Activated CD8-positive, alpha-beta memory T cell treated with anti-CD3 and anti-CD28 coated beads for 48 hours (primary cell): Measurements from ENCODE around the gene SDE2.
"Not testable (repeated sequence)": the region's sequence is repeated elsewhere in the genome, so short reads cannot be mapped to it uniquely, and the experiment has no call there.

Experiments used
- DNase-seq, 3 experiments: peaks; one replicate each; pipeline ENCODE4 v3.0.0-alpha.2; 2020; ENCODE audit warnings: low read depth in 2 of 3, low spot score in 2 of 3

Gene SDE2

DNA sequence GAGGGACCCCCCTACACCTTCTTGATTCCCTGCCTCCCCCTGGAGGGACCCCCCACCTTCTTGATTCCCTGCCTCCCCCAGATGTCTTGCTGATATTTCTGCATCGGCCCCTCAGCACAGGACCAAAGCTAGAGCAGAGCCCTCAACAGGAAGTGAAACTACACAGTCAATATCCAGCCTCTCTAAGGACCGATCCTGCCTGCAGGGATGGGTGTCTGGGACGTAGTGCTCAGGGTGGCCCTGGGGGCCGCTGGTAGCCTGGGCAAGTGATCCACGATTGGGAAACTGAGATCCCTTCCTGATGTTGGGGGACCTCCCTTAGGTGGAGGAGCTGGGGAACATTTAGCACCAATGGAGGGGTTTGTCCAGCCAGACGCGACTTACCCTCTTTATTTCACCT lies 54.2 kb downstream of the SDE2 start:
- DNase-seq: no peak

- DNase-seq: no peak
Measured at GRCh38 chr1:225944387-225944786, 54.8 kb downstream of the SDE2 start.

DNA sequence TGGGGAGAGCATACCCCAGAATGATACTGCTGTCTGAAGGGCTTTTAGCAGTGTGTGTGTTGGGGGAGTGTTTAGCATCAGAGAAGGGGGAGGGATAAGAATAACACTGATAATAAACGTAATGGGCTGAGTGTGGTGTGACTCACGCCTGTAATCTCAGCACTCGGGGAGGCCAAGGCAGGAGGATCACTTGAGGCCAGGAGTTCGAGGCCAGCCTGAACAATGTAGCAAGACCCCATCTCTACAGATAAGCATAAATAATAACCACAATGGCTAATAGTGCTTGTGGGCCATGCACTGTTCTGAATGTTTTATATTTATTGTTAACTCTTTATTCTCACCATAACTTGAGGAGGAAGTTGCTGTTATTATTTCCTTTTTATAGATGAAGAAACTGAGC lies 55.6 kb downstream of the SDE2 start:
- no peak for DNase-seq

DNA sequence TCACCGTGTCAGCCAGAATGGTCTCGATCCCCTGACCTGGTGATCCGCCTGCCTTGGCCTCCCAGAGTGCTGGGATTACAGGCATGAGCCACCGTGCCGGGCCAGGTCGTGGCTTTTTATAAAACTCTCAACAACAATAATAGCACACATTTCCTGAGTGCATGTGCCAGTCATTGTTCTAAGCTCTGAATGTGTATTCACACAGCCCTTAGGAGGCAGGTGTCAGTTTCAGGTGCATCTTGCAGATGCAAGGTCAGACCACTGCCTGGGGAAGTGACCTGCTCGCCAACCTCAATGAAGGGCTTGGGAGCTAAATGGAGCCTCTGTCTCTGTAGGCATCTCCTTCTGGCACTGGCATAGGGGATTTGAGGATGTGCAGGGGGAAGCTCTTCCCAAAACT lies 56.6 kb downstream of the SDE2 start:
- DNase-seq: no peak

GRCh38 chr1:225941942-225942222 lies 57.3 kb downstream of the SDE2 start:
- no peak for DNase-seq

- DNase-seq: no peak
Measured at GRCh38 chr1:225941187-225941941, 57.8 kb downstream of the SDE2 start, which contains the start of gene LEFTY2. TSS of gene LEFTY2 (minus strand) at chr1:225941220. CDS start at chr1:225941140, 80 bp downstream.

DNA sequence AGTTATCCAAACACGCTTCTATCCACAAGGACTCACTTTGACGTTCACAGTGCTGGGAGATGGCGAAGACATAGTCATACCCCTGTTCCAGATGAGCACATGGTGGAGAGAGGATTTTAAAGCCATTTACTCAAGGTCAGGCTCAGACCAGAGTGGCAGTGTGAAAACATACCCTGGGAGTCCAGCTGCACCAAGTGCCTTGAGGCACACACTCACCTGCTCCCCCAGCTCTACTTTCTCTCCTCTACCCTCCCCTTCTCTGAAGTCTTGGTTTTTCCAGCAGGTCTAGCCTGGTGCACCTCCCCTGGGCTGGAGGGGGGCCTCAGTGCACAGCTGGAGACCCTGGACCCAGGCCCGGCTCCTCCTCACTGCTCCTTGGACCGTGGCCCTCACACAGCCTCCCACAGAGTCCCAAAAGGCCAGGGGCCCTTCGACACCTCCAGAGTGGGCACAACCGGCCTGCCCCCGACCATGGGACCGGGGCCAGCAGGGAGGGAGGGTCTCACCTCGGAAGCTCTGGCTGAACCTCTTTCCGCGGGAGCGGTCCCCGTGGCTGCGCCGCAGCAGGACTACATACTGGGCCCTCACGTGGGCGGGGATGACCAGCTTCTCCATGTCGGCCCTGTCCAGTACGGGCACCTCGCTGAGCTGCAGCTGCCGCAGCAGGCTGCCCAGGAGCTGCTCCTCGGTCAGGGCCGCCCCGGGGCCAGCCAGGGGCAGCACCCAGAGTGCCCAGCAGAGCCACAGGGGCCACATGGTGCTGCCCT lies 58.6 kb downstream of the SDE2 start:
- no peak for DNase-seq

DNA sequence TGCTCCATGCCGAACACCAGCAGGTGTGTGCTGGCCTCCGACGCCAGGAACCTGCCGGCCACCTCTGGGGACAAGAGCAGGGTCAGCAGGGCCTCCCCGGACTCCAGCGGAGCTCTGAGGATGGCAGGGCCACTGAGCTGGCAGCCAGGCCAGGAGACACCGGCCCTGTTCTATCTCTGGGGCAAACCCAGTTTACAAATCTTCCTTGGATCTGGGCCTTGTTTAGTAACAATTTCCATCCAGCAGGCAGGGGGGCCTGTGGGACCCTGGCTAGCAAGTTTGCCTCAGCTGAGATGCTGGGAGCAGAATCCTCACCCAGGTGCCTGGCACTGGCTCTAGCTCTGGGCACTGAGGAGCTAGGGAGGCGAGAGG lies 59.2 kb downstream of the SDE2 start:
- DNase-seq: not testable (repeated sequence)

- not testable (repeated sequence) for DNase-seq
Measured at GRCh38 chr1:225939097-225939938, 59.8 kb downstream of the SDE2 start.

DNA sequence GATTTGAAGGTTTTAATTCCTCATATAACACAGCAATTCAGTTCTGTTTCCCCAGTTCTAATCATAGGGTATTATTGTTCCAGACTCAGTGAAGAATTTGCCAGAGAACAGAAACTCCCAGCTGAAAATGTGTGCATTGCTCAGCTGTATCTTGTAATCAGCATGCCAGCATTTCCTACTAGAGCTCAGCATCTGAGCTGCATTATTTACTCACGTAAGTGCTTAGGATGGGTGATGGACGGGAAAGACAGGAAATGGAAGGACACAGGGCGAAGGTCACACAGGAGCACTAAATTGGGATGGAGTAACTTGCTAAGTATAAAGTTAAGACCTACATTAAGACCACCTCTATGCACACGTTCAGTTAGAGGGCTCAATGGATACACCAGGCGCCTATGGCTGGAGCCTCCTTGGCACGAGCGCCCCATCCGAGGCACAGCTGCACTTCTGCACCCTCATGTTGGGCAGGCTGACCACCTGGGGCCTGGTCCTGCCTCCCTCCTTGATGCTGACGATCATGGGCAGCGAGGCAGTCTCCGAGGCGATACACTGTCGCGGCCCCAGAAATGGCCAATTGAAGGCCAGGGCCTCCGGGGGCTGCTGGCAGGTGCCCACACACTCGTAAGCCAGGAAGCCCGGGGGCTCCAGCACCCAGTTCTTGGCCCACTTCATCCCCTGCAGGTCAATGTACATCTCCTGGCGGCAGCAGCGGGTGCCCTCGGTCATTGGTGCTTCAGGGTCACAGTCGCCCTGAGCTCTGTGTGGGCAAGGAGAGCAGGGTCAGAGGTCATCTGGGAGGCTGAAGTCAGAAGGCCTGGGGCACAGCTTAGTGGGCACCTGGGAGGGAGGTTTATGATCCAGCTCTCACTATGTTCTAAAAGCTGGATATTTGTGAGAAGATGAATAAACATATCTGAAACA lies 61.8 kb downstream of the SDE2 start:
- DNase-seq: no peak

DNA sequence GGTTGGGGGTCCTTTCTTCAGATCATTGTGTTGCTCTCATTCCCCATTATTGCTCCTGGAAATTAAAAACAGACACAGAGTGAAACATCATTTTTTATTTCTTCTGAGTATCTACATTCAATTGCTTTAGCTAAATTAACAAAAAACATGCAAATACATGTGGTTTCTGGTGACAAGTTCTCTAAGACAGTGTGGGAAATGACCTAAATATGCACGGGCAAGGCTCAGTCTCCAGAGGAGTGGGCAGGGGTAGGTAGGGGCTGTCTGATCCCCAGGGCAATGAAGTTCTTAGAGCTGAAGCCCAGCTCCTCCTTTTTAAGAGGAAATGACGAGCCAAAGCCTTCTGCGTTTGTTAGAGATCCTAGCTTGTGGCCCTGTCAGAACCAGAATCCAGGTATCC lies 62.6 kb downstream of the SDE2 start:
- no peak for DNase-seq

DNA sequence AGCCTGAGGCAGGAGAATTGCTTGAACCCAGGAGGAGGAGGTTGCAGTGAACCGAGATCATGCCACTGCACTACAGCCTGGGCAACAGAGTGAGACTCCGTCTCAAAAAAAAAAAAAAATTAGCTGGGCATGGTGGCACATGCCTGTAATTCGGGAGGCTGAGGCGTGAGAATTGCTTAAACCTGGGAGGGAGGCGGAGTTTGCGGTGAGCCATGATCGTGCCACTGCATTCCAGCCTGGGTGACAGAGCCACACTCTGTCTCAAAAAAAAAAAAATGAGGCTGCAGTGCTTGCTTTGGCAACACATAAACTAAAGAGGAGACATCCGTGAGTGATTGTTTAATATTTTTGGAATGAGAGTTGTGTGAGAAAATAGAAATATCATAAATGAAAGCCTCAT lies 63.1 kb downstream of the SDE2 start:
- DNase-seq: not testable (repeated sequence)

DNA sequence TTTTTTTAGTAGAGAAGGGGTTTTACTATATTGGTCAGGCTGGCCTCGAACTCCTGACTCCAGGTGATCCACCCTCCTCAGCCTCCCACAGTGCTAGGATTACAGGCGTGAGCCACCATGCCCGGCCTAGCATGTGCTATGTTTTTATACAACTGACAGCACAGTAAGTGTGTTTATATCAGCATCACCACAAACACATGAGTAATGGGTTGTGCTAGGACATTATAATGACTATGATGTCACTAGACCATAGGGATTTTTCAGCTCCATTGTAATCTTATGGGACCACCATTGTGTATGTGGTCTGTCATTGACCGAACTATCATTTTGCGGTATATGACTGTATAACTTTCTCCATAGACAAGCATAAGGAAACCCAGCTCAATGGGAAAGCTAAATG lies 64.4 kb downstream of the SDE2 start:
- DNase-seq: no peak

GRCh38 chr1:225933072-225933471 lies 66.1 kb downstream of the SDE2 start:
- no peak for DNase-seq
